ENCODE measurements around the gene GJA9.
"Not testable (repeated sequence)": the region's sequence is repeated elsewhere in the genome, so short reads cannot be mapped to it uniquely, and the experiment has no call there.

GJA9 gene

DNA sequence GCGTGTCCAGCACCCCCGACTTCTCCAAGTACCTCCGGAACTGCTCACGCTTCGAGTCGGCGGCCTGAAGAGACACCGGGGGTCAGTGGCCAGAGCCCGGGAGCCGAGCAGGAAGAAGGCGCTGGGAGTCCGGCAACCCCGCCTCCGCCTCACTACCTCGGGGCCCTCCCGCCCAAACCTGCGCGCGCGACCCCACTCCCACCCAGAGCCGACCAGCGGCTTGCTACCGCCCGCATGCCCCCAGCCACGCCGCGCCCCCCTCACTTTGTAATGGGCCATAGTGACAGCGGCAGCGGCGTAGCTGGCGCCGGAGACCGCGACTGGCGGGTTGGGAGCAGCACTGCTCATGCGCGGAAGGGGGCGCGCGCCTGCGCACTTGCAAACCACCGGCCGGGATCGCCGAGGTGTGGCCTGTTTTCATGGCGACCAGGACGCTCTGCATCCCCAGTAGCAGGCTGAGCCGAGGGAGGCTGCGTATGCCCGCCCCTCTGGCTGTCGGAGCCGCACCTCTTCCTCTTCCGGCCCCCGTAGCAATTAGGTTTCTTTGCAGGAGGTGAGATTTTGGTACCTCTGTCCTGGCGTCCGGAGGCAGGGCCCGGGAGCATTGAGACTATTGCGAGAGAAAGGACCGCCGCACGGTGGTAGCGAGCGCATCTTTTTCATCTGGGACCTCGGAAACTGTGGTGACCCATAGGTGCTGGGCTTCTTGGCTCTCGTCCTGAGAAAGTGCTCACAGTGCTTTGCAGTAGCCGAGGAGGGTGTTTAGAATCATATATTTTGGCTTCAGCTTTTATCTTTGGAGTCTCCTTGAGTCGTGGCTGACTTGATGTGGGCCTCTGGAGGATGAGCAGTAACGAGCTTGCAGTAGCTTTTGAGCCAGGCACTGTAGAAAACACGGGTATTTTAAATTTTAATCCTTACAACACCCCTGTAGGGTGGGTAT is 8.1 kb downstream of the GJA9 start, which contains the start of gene MYCBP:
MYCBP (minus strand) TSS at position 322 of the 943 bp plus-strand sequence; CDS start at position 279, 43 bp downstream.
- DNase-seq (ENCODE audit: low spot score) = peak; percentile 96

DNA sequence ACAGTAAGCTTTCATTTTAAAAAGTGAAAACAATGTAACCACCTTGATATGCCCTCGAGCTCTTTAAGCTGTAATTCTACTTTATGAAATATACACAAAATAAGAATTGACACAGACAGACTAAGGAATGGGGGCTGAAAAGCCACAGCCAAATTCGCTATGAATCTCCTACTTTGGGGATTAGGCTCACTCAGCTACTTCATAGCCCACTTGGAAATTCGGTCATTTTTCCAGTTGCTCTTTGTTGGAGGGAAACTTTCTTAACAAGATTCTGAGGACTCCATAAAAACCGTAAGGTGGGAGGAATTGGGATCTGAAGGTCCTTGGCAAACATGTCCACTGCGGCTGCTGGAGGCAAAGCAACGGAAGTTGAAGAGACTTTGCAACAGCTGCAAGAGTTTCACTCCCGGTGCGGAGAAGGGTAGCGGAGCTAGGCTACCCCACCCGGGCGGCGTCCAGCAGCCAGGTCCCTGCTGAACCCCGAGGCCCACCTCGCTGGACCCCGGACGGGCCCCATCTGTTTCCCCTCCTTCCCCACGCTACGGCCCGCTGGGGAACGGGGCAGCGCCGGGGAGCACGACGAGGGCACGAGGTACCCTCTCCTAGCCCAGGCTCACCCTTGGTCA is 8.9 kb downstream of the GJA9 start:
- DNase-seq (ENCODE audit: low spot score) = peak; percentile 45

DNA sequence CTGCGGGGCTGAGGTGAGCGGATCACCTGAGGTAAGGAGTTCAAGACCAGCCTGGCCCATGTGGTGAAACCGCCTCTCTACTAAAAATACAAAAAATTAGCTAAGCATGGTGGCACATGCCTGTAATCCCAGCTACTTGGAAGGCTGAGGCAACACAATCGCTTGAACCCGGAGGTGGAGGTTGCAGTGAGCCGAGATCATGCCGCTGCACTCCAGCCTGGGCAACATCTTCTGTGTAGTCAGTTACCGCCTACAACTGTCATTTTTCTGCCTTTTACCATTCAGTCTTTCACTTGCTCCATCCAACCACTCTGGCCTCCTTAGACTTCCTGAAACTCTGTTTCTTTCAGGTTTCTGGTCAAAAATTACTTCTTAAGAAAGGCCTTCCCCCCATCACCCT is 10.4 kb downstream of the GJA9 start:
- no peak for DNase-seq (ENCODE audit: low spot score)

DNA sequence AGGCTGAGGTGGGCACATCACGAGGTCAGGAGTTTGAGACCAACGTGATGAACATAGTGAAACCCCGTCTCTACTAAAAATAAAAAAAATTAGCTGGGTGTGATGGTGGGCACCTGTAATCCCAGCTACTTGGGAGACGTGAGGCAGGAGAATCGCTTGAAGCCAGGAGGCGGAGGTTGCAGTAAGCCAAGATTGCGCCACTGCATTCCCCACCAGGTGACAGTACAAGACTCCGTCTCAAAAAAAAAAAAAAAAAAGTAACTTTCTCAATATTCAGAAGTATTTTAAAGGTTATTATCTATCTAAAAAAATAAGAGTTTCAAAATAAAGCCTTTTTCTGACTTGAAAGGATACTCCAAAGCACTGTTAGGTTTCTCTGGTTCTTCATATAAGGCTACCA is 14.2 kb downstream of the GJA9 start:
- DNase-seq (ENCODE audit: low spot score) = no peak

DNA sequence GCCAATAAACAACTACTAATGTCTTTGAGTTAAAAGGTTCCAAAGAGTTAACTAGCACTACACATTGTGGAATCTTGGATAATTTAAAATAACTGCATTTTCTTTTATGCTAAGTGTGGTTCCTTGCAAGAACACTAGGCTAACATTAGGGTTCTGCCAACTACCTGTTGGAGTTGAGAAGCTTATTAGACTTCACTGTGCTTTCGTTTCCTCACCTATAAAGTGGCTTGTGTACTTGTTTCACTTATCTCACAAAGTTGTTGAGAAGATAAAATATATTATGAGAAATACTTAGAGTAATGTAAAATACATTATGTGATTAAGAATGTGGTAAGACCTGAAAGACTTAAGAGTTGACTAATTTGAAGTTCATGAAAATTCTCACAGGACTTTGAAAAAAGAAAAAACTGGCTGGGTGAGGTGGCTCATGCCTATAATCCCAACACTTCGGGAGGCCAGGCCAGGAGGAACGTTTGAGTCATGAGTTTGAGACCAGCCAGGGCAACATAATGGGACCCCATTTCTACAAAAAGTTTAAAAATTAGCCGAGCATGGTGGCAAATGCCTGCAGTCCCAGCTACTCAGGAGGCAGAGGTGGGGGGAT is 16.2 kb downstream of the GJA9 start:
- no peak for DNase-seq (ENCODE audit: low spot score)

DNA sequence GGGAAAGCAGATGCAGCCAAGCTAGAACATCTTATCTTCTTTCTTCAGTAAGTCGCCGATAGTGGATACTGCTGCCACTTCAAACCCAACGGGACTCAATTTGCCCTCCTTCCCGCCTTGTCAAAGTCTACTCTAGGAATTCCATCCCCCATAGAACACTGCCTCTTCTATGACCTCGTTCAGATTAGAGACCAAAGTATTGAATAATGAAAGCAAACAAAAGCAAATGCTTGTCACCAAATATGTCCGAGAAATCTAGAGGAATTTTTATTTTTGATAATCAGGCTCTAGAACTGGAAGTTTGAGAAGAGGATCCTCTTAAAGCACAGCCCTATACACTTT is 21.0 kb downstream of the GJA9 start:
- DNase-seq (ENCODE audit: low spot score) = no peak

DNA sequence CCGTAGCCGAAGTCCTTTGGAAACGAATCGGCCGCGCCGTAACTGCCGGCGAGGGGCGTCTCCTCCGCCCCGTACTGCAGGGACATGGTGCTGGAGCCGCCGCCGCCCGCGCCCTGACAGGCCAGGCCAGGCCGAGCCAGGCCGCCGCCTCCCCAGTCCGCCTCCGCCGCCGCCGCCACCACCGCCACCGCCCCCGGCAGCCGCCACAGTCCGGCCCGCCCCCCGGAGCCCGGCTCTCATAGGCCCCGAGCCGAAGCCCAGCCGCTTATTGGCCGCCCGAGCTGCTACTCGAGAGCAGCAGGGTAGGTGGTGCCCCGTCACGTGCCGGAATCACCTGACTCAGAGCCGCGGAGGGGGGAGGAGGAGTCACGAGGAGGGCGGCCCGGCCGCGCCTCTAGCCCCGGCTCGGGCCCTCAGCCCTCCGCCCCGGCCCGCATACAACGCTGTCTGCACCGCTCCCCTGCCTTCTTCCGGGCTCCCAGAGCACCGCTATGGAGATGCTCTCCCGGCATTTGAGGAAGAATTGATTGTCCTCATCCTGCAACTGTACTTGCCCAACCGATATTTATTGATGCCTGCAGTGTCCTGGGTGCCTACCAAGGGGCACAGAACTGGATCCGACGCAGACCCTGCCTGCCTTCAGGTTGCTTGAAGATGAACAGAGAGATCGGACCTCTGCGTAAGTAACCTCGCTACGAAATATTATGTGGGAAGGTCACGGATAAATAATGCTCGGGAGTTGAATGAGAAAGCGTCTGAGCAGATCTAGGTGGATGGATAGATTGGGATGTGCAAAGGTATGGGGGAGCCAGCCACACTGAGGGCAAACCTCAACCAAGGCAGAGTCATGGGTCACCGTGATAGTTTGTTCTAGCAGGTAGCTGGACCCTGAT is 21.6 kb downstream of the GJA9 start, which contains the start of gene RRAGC:
RRAGC (minus strand) TSS at position 212 of the 893 bp plus-strand sequence; CDS start at position 86, 126 bp downstream.
- DNase-seq (ENCODE audit: low spot score) = peak; percentile 97

DNA sequence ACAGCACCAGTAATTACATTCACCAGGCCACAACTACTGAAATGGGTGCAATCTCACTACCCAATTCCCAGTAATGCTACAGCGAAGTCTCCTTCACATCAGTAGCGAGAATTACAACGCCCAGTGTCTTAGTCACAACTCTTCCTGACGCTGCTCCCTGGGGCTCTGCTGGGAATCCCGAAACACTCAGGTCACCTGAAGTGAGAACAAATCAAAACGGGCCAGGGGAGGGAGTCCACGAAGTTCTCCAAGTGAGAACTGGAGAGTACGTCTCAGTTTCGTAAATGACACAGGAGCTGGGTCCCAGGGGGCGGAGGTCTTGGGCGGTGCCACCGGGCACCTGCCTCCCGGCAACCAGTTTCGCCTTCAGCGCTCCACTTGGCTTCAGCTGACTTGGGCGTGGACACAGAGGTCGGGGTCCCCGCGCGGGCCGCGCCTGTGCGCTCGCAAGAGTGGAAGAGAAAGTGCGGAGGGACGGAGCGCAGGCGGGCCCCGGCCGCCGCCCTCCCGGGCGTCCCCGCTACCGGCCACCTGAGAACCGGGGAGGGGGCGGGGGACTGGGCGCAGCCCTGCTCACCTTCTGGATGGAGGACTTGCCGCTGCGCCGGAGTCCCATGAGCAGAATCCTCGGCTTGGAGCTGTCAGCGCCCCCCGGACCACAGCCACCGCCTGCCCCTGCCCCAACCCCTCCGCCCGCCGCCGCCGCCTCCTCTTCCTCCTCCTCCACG is 22.4 kb downstream of the GJA9 start:
- DNase-seq (ENCODE audit: low spot score) = peak; percentile 78

DNA sequence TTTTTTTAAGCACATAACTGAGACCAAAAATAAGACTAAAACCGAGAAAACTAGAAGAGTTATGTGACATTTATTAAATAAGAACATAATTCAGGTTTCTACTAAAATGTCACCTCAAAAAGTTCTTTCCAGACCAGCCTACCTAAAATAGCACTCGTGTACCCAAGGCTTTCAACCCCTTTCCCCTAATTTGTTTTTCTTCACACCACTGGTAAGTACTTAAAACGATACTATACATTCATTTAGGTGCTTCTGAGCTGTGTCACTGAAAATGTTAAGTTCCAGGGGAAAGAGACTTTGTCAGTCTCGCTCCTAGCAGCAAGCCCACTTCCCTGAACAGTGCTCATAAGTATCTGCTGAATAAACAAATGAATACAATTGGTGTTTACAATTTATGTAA is 28.6 kb downstream of the GJA9 start:
- no peak for DNase-seq (ENCODE audit: low spot score)

DNA sequence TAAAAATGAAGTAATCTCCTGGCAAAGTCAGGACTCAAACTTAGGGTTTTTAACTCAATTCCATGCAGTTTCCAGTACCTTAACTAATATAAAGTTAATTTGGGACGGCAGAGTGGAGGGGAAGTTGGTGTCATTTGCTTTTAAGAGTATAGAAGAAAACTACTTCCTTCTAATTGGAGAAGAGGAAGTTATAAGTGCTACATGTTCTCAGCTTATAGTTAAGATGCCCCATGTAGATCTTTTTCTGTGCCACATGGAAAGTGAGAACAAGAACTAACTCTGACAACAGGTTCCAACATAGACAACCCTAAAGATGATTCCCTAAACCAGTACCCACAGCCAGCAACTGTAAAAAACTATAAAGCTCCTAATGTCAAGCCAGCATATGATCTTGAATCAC is 33.3 kb downstream of the GJA9 start:
- DNase-seq (ENCODE audit: low spot score) = no peak

DNA sequence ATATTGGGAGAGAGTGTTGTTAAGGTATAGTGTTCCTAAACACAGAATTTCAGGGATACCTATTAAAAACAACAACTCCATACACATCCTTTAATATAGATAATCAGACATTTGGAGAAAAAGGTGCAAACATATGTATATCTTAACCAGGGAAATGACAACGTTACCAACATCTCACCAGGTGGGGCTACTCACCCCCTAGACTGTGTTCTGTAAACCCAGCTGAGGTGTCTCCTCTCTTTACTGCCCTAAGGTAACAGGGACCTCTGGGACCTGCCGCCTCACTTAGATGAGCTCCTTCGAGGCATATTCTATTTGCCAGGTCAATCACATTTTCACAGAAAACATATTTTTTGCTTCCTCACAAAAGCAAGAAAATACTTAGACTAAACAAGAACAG is 35.2 kb downstream of the GJA9 start:
- no peak for DNase-seq (ENCODE audit: low spot score)

DNA sequence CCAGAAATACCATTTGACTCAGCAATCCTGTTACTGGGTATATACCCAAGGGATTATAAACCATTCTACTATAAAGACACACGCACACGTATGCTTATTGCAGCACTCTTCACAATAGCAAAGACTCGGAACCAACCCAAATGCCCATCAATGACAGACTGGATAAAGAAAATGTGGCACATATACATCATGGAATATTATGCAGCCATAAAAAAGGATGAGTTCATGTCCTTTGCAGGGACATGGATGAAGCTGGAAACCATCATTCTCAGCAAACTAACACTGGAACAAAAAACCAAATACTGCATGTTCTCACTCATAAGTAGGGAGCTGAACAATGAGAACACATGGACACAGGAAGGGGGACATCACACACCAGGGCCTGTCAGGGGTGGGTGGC is 36.3 kb downstream of the GJA9 start:
- DNase-seq (ENCODE audit: low spot score) = not testable (repeated sequence)

DNA sequence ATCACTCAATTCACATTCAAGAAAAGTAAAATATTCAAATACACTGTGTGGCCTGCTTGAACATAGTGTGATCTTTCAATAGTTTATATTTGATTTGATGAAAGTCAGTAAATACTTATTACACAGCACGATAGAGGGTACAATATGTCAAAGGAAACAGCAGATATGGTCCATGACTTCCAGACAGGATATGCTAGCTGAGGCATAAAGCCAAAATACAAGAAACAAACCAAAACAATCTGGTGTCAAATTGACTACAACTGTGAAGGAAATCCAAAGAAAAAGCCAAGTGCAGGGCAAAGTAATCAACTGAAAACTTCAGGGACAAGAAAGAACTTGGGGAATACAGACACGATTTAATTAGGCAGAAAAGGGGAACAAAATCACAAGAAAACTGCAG is 41.1 kb downstream of the GJA9 start:
- no peak for DNase-seq (ENCODE audit: low spot score)

DNA sequence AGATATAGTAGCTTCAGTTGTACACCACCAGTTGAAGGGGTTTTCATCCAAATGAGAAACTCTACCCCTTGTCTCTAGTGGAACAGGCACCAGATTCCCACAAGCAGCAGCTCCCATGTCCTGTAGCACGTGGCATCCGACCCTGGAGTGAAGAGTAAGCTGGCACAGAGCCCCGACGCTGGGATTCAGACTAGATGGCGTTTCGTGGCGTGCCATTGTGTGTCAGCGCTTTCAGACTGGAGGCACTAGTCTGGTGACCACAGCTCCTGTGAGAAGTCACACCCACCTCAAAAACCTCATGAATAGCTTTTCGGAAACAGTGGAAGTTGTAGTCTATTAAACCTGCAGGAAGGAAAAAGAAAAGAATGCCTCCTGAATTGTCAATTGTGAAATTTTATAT is 42.0 kb downstream of the GJA9 start:
- no peak for DNase-seq (ENCODE audit: low spot score)

DNA sequence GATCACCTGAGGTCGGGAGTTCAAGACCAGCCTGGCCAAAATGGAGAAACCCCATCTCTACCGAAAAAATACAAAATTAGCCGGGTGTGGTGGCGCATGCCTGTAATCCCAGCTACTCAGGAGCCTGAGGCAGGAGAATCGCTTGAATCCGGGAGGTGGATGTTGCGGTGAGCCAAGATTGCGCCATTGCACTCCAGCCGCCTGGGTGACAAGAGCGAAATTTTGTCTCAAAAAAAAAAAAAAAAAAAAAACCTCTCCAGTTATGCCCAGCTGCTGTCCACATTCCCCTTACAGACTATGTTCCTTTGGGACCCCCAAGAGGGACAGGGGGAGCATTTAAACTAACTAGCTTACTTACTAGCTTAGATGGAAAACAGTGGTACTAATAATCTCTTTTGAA is 45.1 kb downstream of the GJA9 start:
- DNase-seq (ENCODE audit: low spot score) = not testable (repeated sequence)

DNA sequence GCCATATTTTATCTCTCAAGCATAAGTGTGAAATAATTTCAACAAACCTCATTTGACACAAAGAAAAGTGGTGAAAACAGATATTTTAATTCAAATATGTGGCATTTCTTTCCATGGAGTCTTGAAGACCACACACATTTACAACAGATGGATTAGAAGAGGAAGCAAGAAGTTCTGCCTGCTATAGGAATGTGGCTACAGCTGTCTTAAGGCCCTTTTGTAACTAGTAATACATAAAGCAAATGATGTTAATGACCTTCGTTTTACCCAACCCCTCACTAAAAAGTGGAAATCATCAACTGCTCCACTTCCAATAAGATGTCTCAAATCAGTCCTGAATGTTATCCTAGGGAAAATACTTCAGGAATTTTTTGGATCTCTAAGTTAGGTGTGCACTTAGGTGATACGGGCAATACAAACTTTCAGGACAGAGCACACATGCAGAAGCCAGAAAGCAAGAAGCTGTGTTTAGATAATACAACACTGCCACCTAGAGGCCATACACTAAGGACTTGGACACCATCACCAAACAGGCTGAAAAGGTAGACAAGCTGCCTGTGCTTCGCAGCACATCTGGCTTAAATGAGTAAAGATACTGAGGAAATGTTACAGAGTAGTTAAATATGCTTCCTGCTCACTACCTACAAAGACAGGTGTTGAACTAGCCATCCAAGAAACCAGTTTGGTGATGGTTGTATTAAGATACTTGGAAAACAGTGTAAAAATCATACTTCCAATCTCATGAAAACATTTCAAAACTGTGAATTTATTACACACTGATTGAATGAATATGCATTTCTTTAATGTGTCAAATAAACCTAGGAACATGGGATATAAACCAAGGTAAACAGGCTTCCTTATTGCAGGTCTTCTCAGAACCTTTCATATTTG is 46.2 kb downstream of the GJA9 start:
- DNase-seq (ENCODE audit: low spot score) = peak; percentile 87

DNA sequence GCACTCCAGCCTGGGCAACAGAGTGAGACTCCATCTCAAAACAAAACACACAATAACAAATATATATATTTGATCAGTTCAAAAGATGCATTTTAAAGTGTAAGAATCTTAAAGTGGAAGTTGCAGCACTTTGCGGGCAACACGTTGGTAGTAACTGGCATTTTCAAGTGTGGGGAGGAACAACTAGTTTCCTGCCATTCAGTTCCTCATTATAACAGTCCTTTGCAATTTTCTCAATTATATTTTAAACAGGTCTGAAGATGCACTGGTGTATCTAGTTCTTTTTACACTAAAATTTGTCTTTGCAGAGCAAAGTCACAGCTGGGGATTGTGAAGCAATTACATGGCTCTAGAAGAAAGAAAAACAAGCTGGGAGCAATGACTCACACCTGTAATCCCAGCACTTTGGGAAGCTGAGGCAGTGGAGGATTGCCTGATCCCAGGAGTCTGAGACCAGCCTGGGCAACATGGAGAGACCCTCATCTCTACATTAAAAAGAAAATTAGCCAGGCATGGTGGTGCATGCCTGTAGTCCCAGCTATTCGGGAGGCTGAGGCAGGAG is 47.1 kb downstream of the GJA9 start:
- no peak for DNase-seq (ENCODE audit: low spot score)

DNA sequence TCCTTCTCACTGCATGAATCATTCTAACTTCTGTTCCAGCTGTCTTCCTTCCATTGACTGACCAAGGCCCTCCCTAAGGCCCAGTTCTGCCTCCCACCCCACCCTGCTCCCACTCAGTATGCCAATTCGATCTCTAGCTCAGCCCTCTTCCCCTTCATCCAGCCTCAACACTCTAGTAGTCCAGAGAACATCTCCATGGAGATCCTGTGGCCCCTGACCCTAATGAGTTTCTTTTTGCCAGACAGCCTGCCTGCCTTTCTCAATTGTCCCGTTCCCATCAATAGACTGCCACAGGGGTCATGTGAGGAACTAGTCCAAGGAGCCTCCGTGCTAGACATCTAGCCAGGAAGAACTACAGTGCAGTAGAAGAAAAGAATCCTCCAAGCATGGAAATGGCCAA is 48.2 kb downstream of the GJA9 start:
- no peak for DNase-seq (ENCODE audit: low spot score)

DNA sequence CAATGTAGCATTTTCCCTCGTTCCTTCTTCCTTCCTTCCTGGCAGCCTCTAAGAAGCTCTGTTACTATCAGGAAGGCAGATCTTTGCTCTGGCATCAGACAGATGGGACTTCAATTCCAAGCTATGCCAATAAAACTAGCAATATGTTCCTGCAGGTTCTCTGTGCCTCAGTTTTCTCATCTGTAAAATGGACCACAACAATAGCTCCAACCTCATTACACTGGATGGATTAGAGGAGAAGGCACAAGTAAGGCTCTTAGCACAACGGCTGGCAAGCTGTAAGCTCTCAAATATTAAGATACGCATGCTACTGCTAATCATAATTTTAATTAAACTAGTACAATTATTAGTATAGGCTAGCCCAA is 49.0 kb downstream of the GJA9 start:
- no peak for DNase-seq (ENCODE audit: low spot score)
